Measurements from ENCODE around the gene OGFOD1. TPM values are rescaled to one million over a fixed set of nuclear protein-coding genes. Genes with fewer than 3 reads are reported as not detected.
"Not testable (repeated sequence)": the region's sequence is repeated elsewhere in the genome, so short reads cannot be mapped to it uniquely, and the experiment has no call there.

OGFOD1 gene
- total RNA-seq, 1 experiment from 2014 or later: 35.8 TPM

DNA sequence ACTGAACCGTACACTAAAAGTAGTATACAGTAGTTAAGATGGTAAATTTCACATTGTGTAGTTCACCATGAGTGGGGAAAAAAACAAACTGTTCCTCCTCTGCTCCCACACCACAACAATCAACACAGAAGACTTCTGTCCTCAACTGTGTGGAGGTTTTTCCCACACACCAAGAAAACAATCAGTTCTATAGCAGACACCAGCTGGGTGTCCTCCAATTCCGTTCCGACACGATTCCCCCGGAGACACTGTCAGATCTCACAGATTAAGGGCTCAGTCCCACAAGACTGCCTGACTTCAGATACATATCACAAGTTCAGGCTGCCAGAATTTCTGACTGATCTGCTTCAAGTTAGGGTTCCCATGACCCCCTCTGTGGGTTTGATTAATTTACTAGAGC lies 36.7 kb downstream of the OGFOD1 start:
- TF ChIP-seq, protein P1, sequence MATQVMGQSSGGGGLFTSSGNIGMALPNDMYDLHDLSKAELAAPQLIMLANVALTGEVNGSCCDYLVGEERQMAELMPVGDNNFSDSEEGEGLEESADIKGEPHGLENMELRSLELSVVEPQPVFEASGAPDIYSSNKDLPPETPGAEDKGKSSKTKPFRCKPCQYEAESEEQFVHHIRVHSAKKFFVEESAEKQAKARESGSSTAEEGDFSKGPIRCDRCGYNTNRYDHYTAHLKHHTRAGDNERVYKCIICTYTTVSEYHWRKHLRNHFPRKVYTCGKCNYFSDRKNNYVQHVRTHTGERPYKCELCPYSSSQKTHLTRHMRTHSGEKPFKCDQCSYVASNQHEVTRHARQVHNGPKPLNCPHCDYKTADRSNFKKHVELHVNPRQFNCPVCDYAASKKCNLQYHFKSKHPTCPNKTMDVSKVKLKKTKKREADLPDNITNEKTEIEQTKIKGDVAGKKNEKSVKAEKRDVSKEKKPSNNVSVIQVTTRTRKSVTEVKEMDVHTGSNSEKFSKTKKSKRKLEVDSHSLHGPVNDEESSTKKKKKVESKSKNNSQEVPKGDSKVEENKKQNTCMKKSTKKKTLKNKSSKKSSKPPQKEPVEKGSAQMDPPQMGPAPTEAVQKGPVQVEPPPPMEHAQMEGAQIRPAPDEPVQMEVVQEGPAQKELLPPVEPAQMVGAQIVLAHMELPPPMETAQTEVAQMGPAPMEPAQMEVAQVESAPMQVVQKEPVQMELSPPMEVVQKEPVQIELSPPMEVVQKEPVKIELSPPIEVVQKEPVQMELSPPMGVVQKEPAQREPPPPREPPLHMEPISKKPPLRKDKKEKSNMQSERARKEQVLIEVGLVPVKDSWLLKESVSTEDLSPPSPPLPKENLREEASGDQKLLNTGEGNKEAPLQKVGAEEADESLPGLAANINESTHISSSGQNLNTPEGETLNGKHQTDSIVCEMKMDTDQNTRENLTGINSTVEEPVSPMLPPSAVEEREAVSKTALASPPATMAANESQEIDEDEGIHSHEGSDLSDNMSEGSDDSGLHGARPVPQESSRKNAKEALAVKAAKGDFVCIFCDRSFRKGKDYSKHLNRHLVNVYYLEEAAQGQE (IDR thresholded peaks at IDR 0.05; ENCODE audit: insufficient read depth in 1 of 2, low read depth in 2 of 2, low read length in 1 of 2): no peak
- no peak for TF ChIP-seq SIN3A (IDR thresholded peaks at IDR 0.05; ENCODE audit: borderline replicate concordance, insufficient read depth, low read depth, low read length)
- TF ChIP-seq TCF7L2 (IDR thresholded peaks at IDR 0.05; ENCODE audit: low read depth, low read length): no peak
- TF ChIP-seq, protein P2, sequence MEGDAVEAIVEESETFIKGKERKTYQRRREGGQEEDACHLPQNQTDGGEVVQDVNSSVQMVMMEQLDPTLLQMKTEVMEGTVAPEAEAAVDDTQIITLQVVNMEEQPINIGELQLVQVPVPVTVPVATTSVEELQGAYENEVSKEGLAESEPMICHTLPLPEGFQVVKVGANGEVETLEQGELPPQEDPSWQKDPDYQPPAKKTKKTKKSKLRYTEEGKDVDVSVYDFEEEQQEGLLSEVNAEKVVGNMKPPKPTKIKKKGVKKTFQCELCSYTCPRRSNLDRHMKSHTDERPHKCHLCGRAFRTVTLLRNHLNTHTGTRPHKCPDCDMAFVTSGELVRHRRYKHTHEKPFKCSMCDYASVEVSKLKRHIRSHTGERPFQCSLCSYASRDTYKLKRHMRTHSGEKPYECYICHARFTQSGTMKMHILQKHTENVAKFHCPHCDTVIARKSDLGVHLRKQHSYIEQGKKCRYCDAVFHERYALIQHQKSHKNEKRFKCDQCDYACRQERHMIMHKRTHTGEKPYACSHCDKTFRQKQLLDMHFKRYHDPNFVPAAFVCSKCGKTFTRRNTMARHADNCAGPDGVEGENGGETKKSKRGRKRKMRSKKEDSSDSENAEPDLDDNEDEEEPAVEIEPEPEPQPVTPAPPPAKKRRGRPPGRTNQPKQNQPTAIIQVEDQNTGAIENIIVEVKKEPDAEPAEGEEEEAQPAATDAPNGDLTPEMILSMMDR (IDR thresholded peaks at IDR 0.05): no peak
- no peak for TF ChIP-seq POLR2AphosphoS5 (IDR thresholded peaks at IDR 0.05; ENCODE audit: low read depth, low read length)
- DNase-seq (ENCODE audit: low read depth, low spot score) (no peak), ATAC-seq (no peak)
- Histone ChIP-seq H3K27ac (ENCODE audit: low read length) (no peak overlapping the region), H3K4me1 (ENCODE audit: control insufficient read depth, insufficient read depth, low read length) (no peaks in the 10 kb centered on the region), H3K36me3 (ENCODE audit: control insufficient read depth, insufficient read depth, low read length) (no peaks in the 10 kb centered on the region; the same call in 1 of the 2 replicates), H3K9me3 (ENCODE audit: control insufficient read depth, insufficient read depth, low read depth, low read length) (no peaks in the 10 kb centered on the region), H3K27me3 (ENCODE audit: control insufficient read depth, insufficient read depth, low read length) (no peaks in the 10 kb centered on the region), H3K4me3 (ENCODE audit: low read depth in 2 of 2, low read length in 2 of 2) (no peak overlapping the region)
- in situ Hi-C loops (cut with HindIII; ENCODE audit: low pct_unique_long_range_greater_than_20kb, low sequenced_read_pairs): no loop called here
- ChIA-PET CTCF (no interaction called here), POLR2A (no interaction called here)
- no TSS peak for BruUV-seq (replicated peaks)
- intact Hi-C loops (cut with micrococcal nuclease; ENCODE audit: unreplicated experiment): no loop called here

DNA sequence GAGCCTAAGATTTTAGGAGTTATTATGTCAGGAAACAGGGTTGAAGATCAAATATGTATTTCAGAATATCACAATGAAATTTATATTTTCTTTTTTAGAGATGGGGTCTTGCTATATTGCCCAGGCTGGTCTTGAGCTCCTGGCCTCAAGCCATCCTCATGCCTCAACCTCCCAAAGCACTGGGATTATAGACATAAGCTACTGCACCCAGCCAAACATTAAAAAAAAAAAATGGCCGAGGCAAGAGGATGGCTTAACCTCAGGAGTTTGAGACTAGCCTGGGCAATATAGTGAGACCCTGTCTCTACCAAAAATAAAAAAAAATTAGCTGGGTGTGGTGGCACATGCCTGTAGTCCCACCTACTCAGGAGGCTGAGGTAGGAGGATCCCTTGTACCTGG lies 37.5 kb downstream of the OGFOD1 start:
- intact Hi-C loops (cut with micrococcal nuclease; ENCODE audit: unreplicated experiment); H3K4me3 ChIP-seq (ENCODE audit: low read depth in 2 of 2, low read length in 2 of 2); H3K27ac ChIP-seq (ENCODE audit: low read length); H3K4me1 ChIP-seq (ENCODE audit: control insufficient read depth, insufficient read depth, low read length); H3K27me3 ChIP-seq (ENCODE audit: control insufficient read depth, insufficient read depth, low read length); ATAC-seq; in situ Hi-C loops (cut with HindIII; ENCODE audit: low pct_unique_long_range_greater_than_20kb, low sequenced_read_pairs); H3K9me3 ChIP-seq (ENCODE audit: control insufficient read depth, insufficient read depth, low read depth, low read length); H3K36me3 ChIP-seq (ENCODE audit: control insufficient read depth, insufficient read depth, low read length); BruUV-seq (replicated peaks); DNase-seq (ENCODE audit: low read depth, low spot score); CTCF ChIA-PET; POLR2A ChIA-PET: not testable (repeated sequence)

DNA sequence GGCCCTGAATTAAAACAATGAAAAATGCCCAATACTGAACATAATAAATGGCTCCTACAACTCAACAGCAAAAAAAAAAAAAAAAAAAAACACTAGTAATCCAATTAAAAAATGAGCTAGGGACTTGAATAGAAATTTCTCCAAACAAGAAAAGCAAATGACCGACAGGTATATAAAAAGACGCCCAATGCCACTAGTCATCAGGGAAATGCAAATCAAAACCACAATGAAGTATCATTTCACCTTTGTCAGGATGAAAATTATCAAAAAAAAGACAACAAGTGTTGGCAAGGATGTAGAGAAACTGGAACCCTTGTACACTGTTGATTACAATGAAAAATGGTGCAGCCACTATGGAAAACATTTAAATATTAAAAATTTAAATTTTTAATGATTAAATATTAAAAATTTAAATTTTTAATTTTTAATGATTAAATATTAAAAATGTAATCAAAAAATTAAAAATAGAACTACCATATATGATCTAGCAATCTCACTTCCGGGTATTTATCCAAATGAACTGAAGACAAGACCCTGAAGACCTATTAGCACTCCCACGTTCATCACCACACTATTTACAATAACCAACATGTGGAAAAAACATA lies 40.4 kb downstream of the OGFOD1 start:
- DNase-seq (ENCODE audit: low read depth, low spot score) (no peak), ATAC-seq (no peak)
- H3K4me1 ChIP-seq (ENCODE audit: control insufficient read depth, insufficient read depth, low read length): no peaks in the 10 kb centered on the region
- H3K4me3 ChIP-seq (ENCODE audit: low read depth in 2 of 2, low read length in 2 of 2): no peak overlapping the region
- H3K27me3 ChIP-seq (ENCODE audit: control insufficient read depth, insufficient read depth, low read length): no peaks in the 10 kb centered on the region
- ChIA-PET POLR2A (no interaction called here), CTCF (no interaction called here)
- no peaks in the 10 kb centered on the region for H3K36me3 ChIP-seq (ENCODE audit: control insufficient read depth, insufficient read depth, low read length)
- no peaks in the 10 kb centered on the region for H3K9me3 ChIP-seq (ENCODE audit: control insufficient read depth, insufficient read depth, low read depth, low read length)
- intact Hi-C loops (cut with micrococcal nuclease; ENCODE audit: unreplicated experiment) (no loop called here), in situ Hi-C loops (cut with HindIII; ENCODE audit: low pct_unique_long_range_greater_than_20kb, low sequenced_read_pairs) (no loop called here)
- TF ChIP-seq, protein P2 (IDR thresholded peaks at IDR 0.05): no peak
- TF ChIP-seq, protein P1 (IDR thresholded peaks at IDR 0.05; ENCODE audit: insufficient read depth in 1 of 2, low read depth in 2 of 2, low read length in 1 of 2): no peak
- no peak for TF ChIP-seq TCF7L2 (IDR thresholded peaks at IDR 0.05; ENCODE audit: low read depth, low read length)
- no peak for TF ChIP-seq POLR2AphosphoS5 (IDR thresholded peaks at IDR 0.05; ENCODE audit: low read depth, low read length)
- no peak for TF ChIP-seq SIN3A (IDR thresholded peaks at IDR 0.05; ENCODE audit: borderline replicate concordance, insufficient read depth, low read depth, low read length)
- no peak overlapping the region for H3K27ac ChIP-seq (ENCODE audit: low read length)
- no TSS peak for BruUV-seq (replicated peaks)
